HG03442 (cell line): ENCODE results near the gene ARHGEF35.
"Not testable (repeated sequence)": the region's sequence is repeated elsewhere in the genome, so short reads cannot be mapped to it uniquely, and the experiment has no call there.

Source experiments
- ATAC-seq: cut with Tn5 transposase; IDR thresholded peaks from one replicate; pipeline ENCODE4 v1.9.1; 2021; ENCODE audit warnings: mild to moderate bottlenecking, moderate library complexity; ENCODE audit not compliant: unreplicated experiment

Gene ARHGEF35

GRCh38 chr7:144195212-144195872 is at the start of gene ARHGEF35:
ARHGEF35 (minus strand) TSS chr7:144195833; CDS start chr7:144188383, 7,450 bp downstream.
- peak; percentile 55 for ATAC-seq

DNA sequence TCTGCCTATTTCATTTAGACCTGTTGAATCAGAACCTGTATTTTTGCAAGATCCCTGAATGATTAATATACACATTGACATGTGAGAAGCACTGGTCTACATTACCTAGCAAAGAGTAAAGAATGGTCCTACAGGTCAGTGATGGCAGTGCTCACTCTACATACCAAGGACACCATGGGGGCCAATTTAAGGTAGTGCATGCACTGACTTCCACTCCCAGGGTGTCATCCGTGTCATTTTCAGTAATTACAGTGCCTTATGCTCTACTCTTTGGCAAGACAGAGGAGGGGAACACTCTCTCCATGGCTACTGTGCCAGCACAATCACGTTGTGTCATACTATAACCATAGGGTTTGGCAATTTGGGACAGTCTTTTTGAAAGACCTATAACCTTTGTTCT is 49.7 kb upstream of the ARHGEF35 start:
- ATAC-seq = not testable (repeated sequence)

- not testable (repeated sequence) for ATAC-seq
Measured at GRCh38 chr7:144239365-144239764, 43.7 kb upstream of the ARHGEF35 start, which contains the start of gene OR2A42. OR2A42 (minus strand) TSS chr7:144239605; CDS start chr7:144232843, 6,762 bp downstream.

GRCh38 chr7:144238530-144239082 is 43.0 kb upstream of the ARHGEF35 start:
- not testable (repeated sequence) for ATAC-seq

DNA sequence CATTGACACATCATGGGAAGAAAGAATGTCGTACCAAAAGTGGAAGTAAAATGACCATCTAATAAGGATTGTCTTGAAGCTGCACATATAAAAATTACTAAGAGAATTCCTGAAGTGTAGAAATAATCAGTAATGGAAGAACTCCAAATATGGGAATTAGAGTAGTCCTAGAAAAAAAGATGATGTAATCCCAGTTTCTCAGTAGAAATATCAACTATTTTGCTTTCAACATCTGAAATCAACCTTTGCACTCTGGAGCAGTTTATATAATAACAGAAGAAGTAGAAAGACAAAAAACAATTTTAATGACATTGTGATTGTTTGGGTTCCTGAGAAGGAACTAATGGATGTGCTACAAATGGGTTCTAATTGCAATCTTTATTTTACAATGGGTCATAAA is 37.4 kb upstream of the ARHGEF35 start:
- not testable (repeated sequence) for ATAC-seq

- not testable (repeated sequence) for ATAC-seq
Measured at GRCh38 chr7:144231027-144231426, 35.4 kb upstream of the ARHGEF35 start.

- ATAC-seq = not testable (repeated sequence)
Measured at GRCh38 chr7:144228810-144229209, 33.2 kb upstream of the ARHGEF35 start.

- not testable (repeated sequence) for ATAC-seq
Measured at GRCh38 chr7:144226866-144227265, 31.2 kb upstream of the ARHGEF35 start.

DNA sequence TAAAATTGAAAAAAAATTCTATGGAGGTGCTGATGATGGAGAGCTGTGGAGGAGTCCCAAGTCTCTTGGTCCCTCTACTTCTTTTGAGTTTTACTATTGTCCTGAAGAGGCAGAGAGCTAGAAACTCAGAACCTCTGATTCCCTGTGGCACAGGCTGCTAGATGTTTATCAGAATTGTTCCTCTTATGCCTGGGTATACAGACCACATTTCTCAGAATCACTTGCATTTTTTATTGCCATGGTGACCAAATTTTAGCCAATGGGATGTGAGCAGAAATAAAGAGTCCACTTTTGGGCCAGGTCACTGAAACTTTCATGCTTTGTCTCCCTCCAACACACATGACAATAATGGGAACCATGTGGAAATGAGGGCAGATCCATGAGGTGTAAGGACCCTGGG is 28.0 kb upstream of the ARHGEF35 start:
- not testable (repeated sequence) for ATAC-seq

DNA sequence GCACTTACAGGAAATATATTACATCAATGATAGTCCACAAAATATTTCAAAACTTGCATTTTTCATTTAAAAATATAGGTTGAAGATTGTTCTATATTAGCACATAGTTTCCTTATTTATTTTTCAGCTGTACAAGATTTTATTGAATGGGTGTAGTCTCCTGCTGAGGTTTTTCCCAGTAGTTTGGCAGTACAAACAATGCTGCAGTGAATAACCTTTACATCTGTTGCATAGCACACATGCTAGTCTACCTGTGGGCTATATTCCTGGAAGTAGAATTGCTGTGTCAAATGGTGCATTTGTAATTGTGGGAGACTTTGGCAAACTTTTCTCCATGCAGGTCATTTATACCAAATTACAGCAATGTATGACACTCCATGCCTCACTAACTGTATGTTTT is 24.9 kb upstream of the ARHGEF35 start:
- ATAC-seq = not testable (repeated sequence)

GRCh38 chr7:144219149-144219548 is 23.5 kb upstream of the ARHGEF35 start:
- not testable (repeated sequence) for ATAC-seq

DNA sequence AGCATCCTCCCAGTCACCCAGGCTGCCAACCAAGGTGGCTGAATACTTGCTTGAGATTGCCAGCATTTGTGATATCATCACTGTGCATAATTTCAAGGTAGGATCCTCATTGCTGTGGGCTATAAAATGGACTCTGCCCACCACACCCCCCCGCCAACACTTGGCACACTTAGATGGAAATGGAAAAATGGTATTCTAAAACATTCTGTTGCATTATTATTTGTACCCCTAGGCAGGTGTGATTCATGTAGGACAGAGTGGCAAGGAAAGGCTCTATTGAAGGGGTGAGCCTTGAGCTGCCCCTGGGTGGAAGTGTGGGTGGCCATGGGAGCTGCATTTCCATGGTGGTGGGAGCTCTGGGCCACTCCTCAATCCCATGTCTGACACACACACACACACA is 22.9 kb upstream of the ARHGEF35 start:
- not testable (repeated sequence) for ATAC-seq

GRCh38 chr7:144217200-144217599 is 21.6 kb upstream of the ARHGEF35 start:
- ATAC-seq = not testable (repeated sequence)

DNA sequence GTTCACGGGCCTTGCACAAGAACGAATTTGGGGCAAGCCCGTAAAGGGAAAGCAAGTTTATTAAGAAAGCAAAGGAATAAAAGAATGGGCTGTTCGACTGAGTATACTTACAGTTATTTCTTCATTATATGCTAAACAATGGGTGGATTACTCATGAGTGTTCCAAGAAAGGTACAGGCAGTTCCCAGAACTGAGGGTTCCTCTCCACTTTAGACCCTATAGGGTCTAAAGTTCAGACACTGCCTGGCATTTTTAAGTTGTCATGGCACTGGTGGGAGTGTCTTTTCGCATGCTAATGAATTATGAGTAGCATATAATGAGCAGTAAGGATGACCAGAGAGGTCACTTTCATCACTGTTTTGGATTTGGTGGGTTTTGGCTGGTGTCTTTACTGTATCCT is 9.7 kb upstream of the ARHGEF35 start:
- ATAC-seq = not testable (repeated sequence)

DNA sequence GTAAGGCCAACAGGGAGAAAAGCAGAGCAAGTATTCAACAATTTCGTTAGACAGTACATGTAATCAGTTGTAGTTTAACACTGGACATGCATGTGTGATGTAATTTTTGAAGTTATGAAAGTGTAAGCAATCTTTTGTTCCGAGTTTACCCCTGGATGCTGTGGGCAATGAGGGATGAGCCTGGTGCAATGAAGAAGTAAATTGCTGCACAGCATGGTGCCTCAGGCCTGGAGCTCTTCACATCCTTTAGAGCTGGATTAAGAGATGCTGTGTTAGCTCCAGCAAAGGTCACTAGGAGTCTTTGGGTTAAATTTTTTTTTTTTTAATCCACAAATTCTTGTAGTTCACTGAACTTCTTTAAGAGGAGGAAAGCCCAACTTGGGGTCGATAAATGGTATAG is 7.5 kb upstream of the ARHGEF35 start:
- ATAC-seq = not testable (repeated sequence)

GRCh38 chr7:144201978-144202377 is 6.3 kb upstream of the ARHGEF35 start:
- peak; percentile 28 for ATAC-seq

- not testable (repeated sequence) for ATAC-seq
Measured at GRCh38 chr7:144198934-144199333, 3.3 kb upstream of the ARHGEF35 start.

GRCh38 chr7:144194453-144194852 is 1.2 kb downstream of the ARHGEF35 start:
- not testable (repeated sequence) for ATAC-seq

DNA sequence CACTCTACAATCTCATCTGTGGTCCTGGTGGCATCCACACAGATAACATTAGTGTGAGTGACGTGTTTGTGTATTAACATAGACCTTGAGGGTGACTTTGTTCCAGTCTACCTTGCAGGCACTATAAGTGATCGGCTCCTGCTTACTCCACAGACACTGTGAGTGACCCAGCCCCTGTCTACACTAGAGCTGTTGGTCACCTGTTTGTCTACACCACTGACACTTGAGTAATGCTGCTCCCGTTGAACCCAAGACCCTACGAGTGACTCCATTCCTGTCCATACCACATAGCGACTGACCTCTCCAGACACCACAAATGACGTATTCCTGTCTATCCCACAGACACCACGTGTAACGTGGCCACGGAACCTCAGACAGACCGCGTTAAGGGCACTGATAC is 1.9 kb downstream of the ARHGEF35 start:
- ATAC-seq = not testable (repeated sequence)

DNA sequence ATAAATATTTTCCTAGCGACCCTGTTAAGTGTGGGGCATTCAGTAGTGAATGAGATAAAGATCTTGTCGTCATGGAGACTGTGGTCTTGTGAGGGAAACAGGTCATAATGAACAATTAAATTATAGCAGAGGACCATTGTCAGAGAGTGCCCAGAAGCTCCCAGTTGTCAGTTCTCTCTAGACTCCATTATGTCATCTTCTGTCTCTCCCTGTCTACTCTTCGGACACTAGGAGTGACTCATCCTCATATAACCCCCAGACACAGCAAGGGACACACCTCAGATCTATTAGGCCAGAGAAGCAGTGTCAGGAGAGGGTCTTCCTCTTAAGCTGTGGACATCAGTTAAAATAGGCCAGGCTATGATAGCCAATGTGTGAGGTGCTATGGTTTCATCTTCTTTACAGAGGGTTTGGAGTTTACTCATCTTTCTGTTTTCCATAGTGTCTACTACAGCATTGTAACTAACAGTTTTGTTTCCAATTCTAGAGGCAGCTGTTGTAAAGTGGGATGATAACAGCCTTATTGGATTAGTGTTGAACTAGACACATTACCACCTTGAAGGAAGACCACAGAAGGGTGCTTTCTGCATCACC is 7.0 kb downstream of the ARHGEF35 start:
- not testable (repeated sequence) for ATAC-seq

DNA sequence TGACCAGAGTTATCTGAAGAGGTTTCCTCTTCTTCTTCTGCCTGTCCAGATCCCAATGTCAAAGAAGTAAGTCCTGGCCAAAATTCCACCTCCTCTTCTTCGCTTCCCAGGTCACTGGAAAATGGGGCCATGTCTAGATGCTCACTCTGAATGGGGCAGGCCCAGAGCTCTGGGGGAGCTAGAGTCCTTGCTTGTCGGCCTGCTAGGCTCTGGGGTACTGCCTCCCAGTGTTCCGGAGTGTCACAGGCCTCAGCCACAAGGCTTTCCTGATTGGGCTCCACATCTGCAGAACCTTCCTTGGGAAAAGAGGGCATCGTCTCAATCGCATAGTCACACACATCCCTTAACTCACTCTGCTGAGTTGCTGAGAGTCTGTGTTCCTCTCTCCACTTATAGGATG is 7.8 kb downstream of the ARHGEF35 start:
- ATAC-seq = not testable (repeated sequence)

DNA sequence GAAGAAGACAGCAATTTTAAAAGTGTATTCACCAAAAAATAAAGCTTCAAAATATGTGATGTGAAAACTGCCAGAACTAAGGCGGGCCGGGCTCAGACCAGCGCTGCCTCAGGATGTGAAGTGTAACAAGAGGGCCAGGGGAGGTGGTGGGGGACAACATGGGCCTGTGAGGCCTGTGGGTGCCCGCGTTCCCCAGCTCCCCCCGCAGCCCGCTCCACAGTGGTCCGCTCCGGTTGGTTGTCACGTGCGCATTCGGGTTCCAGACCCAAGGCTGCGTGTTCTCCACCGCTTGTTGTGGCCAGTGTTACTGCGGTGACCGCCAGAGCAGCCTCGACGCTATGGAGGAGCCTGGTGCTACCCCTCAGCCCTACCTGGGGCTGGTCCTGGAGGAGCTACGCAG is 12.5 kb downstream of the ARHGEF35 start, which contains the start of gene CTAGE4:
CTAGE4 (plus strand) TSS at position 301 of the 400 bp plus-strand sequence; CDS start at position 339, 38 bp downstream.
- ATAC-seq = not testable (repeated sequence)
